ENCODE measurements around the gene ITSN1.

Gene ITSN1

GRCh38 chr21:33677450-33677849 is 35.1 kb downstream of the ITSN1 start:
- no peak for TF ChIP-seq CTCF (IDR thresholded peaks at IDR 0.05; ENCODE audit: insufficient read depth, low read length, poor library complexity, severe bottlenecking)
- no peaks in the 10 kb centered on the region for H3K36me3 ChIP-seq (ENCODE audit: control insufficient read depth, insufficient read depth, low read length)
- no peak overlapping the region for H3K4me3 ChIP-seq (replicated peaks; ENCODE audit: low read depth, low read length)
- no peak for DNase-seq (ENCODE audit: extremely low read depth, insufficient read length)
- H3K27me3 ChIP-seq (replicated peaks; ENCODE audit: control insufficient read depth, insufficient read depth, low read length), result no peaks in the 10 kb centered on the region

- Histone ChIP-seq H3K27me3 (replicated peaks; ENCODE audit: control insufficient read depth, insufficient read depth, low read length) (no peaks in the 10 kb centered on the region), H3K36me3 (ENCODE audit: control insufficient read depth, insufficient read depth, low read length) (no peaks in the 10 kb centered on the region), H3K4me3 (replicated peaks; ENCODE audit: low read depth, low read length) (no peak overlapping the region)
- no peak for TF ChIP-seq CTCF (IDR thresholded peaks at IDR 0.05; ENCODE audit: insufficient read depth, low read length, poor library complexity, severe bottlenecking)
- no peak for DNase-seq (ENCODE audit: extremely low read depth, insufficient read length)
Measured at GRCh38 chr21:33680870-33681269, 38.6 kb downstream of the ITSN1 start.

GRCh38 chr21:33682992-33683627 is 40.8 kb downstream of the ITSN1 start:
- TF ChIP-seq CTCF (IDR thresholded peaks at IDR 0.05; ENCODE audit: insufficient read depth, low read length, poor library complexity, severe bottlenecking), result no peak
- no peak overlapping the region for H3K4me3 ChIP-seq (replicated peaks; ENCODE audit: low read depth, low read length)
- no peaks in the 10 kb centered on the region for H3K36me3 ChIP-seq (ENCODE audit: control insufficient read depth, insufficient read depth, low read length)
- H3K27me3 ChIP-seq (replicated peaks; ENCODE audit: control insufficient read depth, insufficient read depth, low read length), result no peaks in the 10 kb centered on the region
- DNase-seq (ENCODE audit: extremely low read depth, insufficient read length), result no peak

- H3K4me3 ChIP-seq (replicated peaks; ENCODE audit: low read depth, low read length), result no peak overlapping the region
- no peak for TF ChIP-seq CTCF (IDR thresholded peaks at IDR 0.05; ENCODE audit: insufficient read depth, low read length, poor library complexity, severe bottlenecking)
- no peak for DNase-seq (ENCODE audit: extremely low read depth, insufficient read length)
- H3K36me3 ChIP-seq (ENCODE audit: control insufficient read depth, insufficient read depth, low read length), result no peaks in the 10 kb centered on the region
- no peaks in the 10 kb centered on the region for H3K27me3 ChIP-seq (replicated peaks; ENCODE audit: control insufficient read depth, insufficient read depth, low read length)
Measured at GRCh38 chr21:33684068-33684467, 41.8 kb downstream of the ITSN1 start.

- no peak for TF ChIP-seq CTCF (IDR thresholded peaks at IDR 0.05; ENCODE audit: insufficient read depth, low read length, poor library complexity, severe bottlenecking)
- DNase-seq (ENCODE audit: extremely low read depth, insufficient read length), result no peak
- Histone ChIP-seq H3K4me3 (replicated peaks; ENCODE audit: low read depth, low read length) (no peak overlapping the region), H3K27me3 (replicated peaks; ENCODE audit: control insufficient read depth, insufficient read depth, low read length) (no peaks in the 10 kb centered on the region), H3K36me3 (ENCODE audit: control insufficient read depth, insufficient read depth, low read length) (no peaks in the 10 kb centered on the region)
Measured at GRCh38 chr21:33684923-33685560, 42.7 kb downstream of the ITSN1 start.

Measured in GM06990 (cell line).